DND-41 (cell line): ENCODE measurements around the gene CDH2.

Experiments
- CTCF ChIP-seq: IDR thresholded peaks from 2 replicates; pipeline ENCODE4 v1.5.1; 2012; ENCODE audit warnings: borderline replicate concordance, low read length, moderate library complexity, mild to moderate bottlenecking; ENCODE audit not compliant: poor library complexity, severe bottlenecking; ENCODE audit errors: extremely low read depth
- EZH2 ChIP-seq: IDR thresholded peaks from 3 replicates; pipeline ENCODE4 v1.6.1; 2012; ENCODE audit warnings: borderline replicate concordance, low read depth, mild to moderate bottlenecking, moderate library complexity, low read length, inconsistent platforms; ENCODE audit not compliant: severe bottlenecking

DNA sequence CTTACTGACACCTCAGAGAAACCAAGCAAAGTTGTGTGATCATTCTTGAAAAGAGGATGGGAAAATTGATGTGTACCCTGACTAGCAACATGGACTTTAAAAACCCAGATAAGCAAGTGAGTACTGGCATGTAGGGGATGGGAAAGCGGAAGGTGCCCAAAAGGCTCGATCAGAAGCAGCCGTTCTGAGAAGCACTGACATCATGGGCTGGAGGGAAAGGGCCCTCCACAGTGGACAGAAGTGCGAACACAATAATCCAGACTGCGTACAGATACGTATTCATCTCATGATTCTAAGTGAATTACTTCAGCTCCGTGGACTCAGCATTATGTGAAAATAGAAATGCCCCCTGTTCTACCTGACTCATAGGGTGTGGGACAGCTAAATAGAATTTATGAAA lies 42.2 kb downstream of the CDH2 start:
- TF ChIP-seq CTCF: no peak
- TF ChIP-seq EZH2: no peak
